Subcutaneous abdominal adipose tissue (tissue), 5 donors: ENCODE data around the gene NME7.

ENCODE experiments used
- H3K27ac ChIP-seq: one replicate; pipeline ENCODE4 v1.7.0; 2013; ENCODE audit warnings: low read depth, mild to moderate bottlenecking, inconsistent platforms, low read length, moderate library complexity
- H3K27me3 ChIP-seq, 5 donors: one replicate each; pipeline ENCODE4 v1.7.0; 2013; ENCODE audit warnings: low read length in 5 of 5, inconsistent platforms in 1 of 5; ENCODE audit not compliant: control insufficient read depth in 5 of 5, insufficient read depth in 4 of 5
- H3K36me3 ChIP-seq, 5 donors: one replicate each; pipeline ENCODE4 v1.7.0; 2013; ENCODE audit warnings: low read length in 5 of 5; ENCODE audit not compliant: control insufficient read depth in 5 of 5, insufficient read depth in 5 of 5
- H3K4me1 ChIP-seq, 5 donors: one replicate each; pipeline ENCODE4 v1.7.0; 2013; ENCODE audit warnings: low read length in 5 of 5, mild to moderate bottlenecking in 3 of 5, moderate library complexity in 1 of 5; ENCODE audit not compliant: control insufficient read depth in 5 of 5, insufficient read depth in 5 of 5
- H3K4me3 ChIP-seq, 5 donors: one replicate each; pipeline ENCODE4 v1.7.0; 2013; ENCODE audit warnings: low read length in 5 of 5, low read depth in 1 of 5
- H3K9ac ChIP-seq, 5 donors: one replicate each; pipeline ENCODE4 v1.7.0; 2013; ENCODE audit warnings: low read length in 5 of 5, mild to moderate bottlenecking in 4 of 5, moderate library complexity in 3 of 5
- H3K9me3 ChIP-seq, 5 donors: one replicate each; pipeline ENCODE4 v1.7.0; 2013; ENCODE audit warnings: low read length in 5 of 5; ENCODE audit not compliant: control insufficient read depth in 5 of 5
- donor health status: healthy.
- donor health status: healthy.
- donor health status: healthy.
- donor health status: healthy.
- donor health status: healthy.

The NME7 gene

DNA sequence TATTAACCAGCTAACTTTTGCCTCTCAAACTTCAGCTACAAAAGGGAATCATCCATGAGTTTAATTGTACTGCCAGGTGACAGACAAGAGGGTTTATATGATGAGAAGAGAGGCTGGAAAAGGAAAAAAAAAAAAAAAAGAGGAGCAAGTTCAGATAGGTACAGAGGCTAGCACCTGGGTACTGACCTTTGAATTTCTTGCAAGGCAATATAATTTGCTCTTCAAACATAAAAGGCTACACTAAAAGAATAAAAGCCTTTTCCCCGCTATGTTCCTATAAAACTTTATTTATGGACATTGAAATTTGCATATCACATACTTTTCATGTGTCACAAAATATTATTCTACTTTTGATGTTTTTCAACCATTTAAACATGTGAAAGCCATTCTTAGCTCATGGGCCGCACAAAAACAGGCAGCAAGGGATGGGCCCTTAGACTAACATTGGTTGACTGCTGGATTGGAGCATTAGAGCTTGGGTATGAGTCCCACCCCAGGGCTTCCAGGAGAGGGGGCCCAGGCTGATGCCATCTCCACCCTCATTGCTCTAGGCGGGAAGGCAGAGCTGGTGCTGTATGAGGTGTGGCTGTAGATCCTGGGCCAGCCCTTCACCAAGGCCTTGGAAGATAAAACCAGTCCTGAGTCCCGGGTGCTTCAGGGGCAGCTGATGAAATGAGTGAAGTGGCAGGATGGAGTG is 216.8 kb downstream of the NME7 start:
- Histone ChIP-seq H3K27me3 (no peaks in the 10 kb centered on the region), H3K36me3 (no peaks in the 10 kb centered on the region), H3K9ac (no peak overlapping the region), H3K4me3 (no peak overlapping the region), H3K9me3 (no peaks in the 10 kb centered on the region), H3K27ac (no peak overlapping the region), H3K4me1 (no peaks in the 10 kb centered on the region)

DNA sequence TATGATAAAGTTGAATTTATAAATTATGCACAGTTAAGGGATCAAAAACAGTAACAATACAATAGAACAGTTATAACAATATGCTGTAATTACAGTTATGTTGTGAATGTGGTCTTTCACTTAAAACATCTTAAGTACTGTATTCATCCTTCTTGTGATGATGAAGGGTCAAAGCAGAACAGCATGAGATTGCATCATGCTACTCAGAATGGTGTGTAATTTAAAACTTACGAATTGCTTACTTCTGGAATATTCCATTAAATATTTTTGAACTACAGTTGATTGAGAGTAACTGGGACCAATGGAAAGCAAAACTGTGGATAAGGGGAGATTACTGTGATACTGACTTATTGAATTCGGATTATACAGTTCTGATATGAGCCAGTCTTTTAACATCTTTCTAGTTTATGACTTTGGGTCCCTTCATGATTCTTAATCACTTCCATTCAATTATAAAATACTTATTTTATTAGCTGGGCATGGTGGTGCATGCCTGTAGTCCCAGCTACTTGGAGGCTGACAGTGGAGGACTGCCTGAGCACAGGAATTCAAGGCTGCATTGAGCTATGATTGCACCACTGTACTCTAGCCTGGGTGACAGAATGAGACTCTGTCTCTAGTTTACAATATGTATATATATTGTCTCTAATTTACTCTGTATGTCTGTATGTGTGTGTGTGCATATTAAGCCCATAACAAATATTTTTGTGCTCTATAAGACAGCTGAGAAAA is 217.9 kb downstream of the NME7 start:
- Histone ChIP-seq H3K9ac (no peak overlapping the region), H3K36me3 (no peaks in the 10 kb centered on the region), H3K9me3 (no peaks in the 10 kb centered on the region), H3K4me1 (no peaks in the 10 kb centered on the region), H3K27ac (no peak overlapping the region), H3K4me3 (no peak overlapping the region), H3K27me3 (no peaks in the 10 kb centered on the region)

DNA sequence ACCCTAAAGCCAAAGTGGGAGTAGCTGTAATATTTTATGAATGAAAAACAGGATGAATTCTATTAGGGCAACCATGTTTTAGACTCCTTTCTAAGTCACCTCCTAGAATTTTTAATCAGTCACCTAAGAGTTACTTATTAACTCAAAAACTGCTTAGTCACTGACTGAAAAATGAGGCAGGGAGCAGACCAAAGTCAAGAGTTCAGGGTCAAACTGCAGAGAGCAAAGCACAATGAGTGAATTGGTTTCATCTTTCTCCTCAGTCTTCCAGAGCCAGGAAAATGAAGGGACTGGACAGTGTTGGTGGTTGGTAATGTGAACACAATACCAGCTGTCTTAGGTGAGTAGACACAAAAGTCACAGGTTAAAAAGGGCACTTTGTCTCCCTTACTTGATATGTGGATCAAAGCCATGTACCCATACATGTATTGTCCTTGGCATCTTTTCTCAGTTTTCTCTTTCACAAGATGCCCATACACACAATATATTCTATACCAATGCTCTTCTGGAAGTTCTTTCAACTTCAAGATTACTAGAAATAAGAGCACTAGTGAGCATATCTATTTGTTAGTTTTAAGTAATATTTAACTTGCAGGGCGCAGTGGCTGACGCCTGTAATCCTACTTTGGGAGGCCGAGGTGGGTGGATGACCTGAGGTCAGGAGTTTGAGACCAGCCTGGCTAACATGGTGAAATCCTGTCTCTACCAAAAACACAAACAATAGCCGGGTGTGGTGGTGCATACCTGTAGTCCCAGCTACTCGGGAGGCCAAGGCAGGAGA is 218.9 kb downstream of the NME7 start:
- no peak overlapping the region for H3K9ac ChIP-seq
- no peaks in the 10 kb centered on the region for H3K4me1 ChIP-seq
- no peaks in the 10 kb centered on the region for H3K36me3 ChIP-seq
- no peak overlapping the region for H3K4me3 ChIP-seq
- H3K9me3 ChIP-seq: no peaks in the 10 kb centered on the region
- H3K27me3 ChIP-seq: no peaks in the 10 kb centered on the region
- H3K27ac ChIP-seq: no peak overlapping the region

DNA sequence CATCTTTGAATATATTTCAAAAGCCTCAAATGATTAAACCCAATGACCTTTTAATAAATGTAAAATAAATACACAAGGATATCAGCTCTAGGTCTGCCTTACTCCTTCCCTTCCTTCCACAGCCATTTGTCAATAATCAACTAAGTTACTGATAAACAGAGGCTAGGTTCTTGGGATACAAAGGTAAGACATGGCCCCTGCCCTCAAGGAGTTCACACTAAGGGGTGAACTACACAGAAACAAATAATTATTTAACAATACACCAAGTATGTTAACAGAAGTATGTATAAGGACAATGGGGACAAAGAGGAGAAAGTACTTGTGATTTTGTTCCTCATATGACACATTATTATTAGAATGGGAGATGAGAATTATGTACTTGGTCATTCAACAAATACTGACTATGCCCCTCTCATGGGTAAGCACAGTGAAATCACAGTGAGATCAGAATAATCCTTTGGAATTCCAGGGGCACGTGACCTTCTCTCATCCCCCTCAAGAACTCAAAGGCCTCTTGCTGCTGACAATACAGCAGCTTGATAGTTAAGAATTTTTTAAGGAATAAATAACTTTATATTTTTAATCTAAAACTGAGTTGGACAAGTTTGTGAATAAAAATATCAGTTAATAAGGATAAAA is 220.9 kb downstream of the NME7 start:
- H3K36me3 ChIP-seq: no peaks in the 10 kb centered on the region
- no peak overlapping the region for H3K4me3 ChIP-seq
- H3K9me3 ChIP-seq: no peaks in the 10 kb centered on the region
- H3K4me1 ChIP-seq: no peaks in the 10 kb centered on the region
- no peak overlapping the region for H3K9ac ChIP-seq
- no peak overlapping the region for H3K27ac ChIP-seq
- H3K27me3 ChIP-seq: no peaks in the 10 kb centered on the region

DNA sequence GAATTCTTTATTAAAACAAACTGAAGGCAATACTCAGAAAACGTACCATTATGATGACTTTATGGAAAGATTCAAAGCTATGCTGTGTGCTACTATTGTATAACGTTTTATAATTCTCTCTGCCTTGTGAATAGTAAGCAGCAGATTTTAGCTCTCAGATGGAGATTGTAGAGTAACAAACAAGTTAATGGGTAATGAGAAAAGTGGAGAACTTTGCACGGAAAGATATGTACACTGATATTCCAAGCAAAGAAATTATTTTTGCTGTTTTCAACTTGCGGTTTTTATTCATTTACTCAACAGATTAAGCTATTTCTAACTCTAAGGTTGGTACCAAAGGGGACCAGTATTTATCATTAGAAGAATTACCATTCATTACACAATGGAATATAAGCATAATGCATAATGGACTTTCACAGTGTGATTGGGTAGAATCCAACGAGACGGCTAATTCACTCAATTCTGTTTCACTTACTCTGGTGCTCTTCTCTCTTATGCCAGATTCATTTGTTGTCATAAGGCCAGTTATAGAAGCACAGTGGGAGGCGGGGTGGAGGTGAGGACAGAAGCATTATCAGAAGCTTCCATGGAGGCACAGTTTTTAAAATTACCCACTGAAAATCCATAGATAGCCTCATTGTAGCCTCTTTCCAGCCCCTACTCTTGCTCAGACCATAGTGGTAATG is 222.5 kb downstream of the NME7 start:
- no peak overlapping the region for H3K27ac ChIP-seq
- H3K36me3 ChIP-seq: no peaks in the 10 kb centered on the region
- no peaks in the 10 kb centered on the region for H3K27me3 ChIP-seq
- H3K9me3 ChIP-seq: no peaks in the 10 kb centered on the region
- no peaks in the 10 kb centered on the region for H3K4me1 ChIP-seq
- no peak overlapping the region for H3K4me3 ChIP-seq
- H3K9ac ChIP-seq: no peak overlapping the region

DNA sequence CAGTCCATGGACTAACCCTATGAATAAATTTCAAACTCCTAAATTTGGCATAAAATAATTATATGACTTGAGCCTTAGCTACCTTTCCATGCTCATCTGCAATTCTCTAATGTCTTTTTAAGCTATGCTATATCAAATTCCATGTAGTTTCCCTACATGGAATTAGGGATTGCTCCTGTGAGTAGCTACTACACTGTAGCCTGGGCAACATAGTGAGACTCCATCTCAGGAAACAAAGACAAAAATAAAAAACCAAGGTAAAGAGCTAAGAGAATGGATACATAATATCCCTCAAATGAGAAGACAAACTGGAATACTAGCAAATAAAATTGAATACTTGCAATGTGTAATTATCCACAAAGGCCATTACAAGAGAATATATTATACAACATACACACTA is 223.6 kb downstream of the NME7 start:
- no peak overlapping the region for H3K9ac ChIP-seq
- no peaks in the 10 kb centered on the region for H3K27me3 ChIP-seq
- H3K27ac ChIP-seq: no peak overlapping the region
- no peak overlapping the region for H3K4me3 ChIP-seq
- no peaks in the 10 kb centered on the region for H3K9me3 ChIP-seq
- H3K36me3 ChIP-seq: no peaks in the 10 kb centered on the region
- H3K4me1 ChIP-seq: no peaks in the 10 kb centered on the region

DNA sequence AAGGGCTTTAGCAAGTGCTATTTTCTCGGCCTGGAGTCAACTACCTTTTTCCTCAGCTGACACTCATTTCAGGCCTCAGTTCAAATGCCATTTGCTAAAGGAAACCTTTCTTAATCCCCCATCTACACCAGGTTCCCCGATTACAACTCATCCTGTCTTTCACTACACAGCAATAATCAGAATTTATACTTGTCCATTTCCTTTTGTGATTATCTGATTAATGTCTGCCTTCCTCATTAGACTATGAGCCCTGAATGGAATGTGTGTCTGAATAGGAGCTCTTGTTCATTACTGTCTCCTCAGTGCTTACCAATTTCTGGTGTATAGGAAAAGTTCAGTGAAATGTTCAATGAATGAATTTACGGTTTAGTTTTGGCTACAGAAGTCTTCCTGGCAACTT is 224.3 kb downstream of the NME7 start:
- Histone ChIP-seq H3K36me3 (no peaks in the 10 kb centered on the region), H3K9me3 (no peaks in the 10 kb centered on the region), H3K4me3 (no peak overlapping the region), H3K27ac (no peak overlapping the region), H3K9ac (no peak overlapping the region), H3K4me1 (no peaks in the 10 kb centered on the region), H3K27me3 (no peaks in the 10 kb centered on the region)

DNA sequence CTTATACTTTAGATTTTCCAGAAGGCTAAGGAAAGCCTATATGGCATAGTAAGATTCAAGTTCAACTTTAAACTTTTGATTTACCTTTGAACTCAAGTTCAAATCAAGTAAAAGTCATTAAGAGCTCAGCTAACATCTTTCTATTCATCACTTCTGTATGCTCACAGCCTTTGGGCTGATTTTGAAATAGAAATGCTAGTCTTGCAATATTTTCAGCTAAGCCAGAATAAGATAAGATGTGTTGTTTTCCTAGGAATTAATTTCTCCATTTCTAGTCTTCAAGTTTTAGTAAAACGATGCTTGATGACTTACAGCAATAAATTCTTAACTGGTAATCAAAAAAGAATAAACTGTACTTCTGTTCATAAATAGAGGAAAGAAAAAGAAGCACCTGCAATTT is 225.5 kb downstream of the NME7 start:
- Histone ChIP-seq H3K27ac (no peak overlapping the region), H3K4me3 (no peak overlapping the region), H3K27me3 (no peaks in the 10 kb centered on the region), H3K9ac (no peak overlapping the region), H3K36me3 (no peaks in the 10 kb centered on the region), H3K9me3 (no peaks in the 10 kb centered on the region), H3K4me1 (no peaks in the 10 kb centered on the region)

DNA sequence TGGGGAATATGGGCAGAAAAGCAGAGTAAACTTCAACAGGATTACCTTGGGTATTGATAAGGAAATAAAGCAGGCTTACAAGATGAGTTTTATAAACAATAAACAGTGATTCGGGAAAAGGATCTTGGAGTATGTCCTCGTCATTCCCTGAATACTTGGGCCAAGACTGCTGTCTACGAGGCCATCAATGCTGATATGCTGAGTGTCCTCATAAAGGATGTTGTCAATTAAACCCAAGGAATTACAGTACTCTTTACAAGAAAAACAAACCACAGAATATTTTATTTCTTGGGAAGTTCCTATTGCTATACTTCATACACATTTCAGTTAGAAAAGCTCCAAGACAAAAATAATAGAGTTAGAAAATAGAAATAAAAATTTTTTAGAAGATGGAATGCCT is 226.2 kb downstream of the NME7 start:
- H3K9ac ChIP-seq: no peak overlapping the region
- H3K9me3 ChIP-seq: no peaks in the 10 kb centered on the region
- no peak overlapping the region for H3K27ac ChIP-seq
- no peaks in the 10 kb centered on the region for H3K4me1 ChIP-seq
- H3K27me3 ChIP-seq: no peaks in the 10 kb centered on the region
- no peaks in the 10 kb centered on the region for H3K36me3 ChIP-seq
- no peak overlapping the region for H3K4me3 ChIP-seq
